Skeletal muscle satellite cell (primary cell): ENCODE measurements around the gene ANXA8L1.
"Not testable (repeated sequence)": the region's sequence is repeated elsewhere in the genome, so short reads cannot be mapped to it uniquely, and the experiment has no call there.

Source experiments
- H3K27me3 ChIP-seq: 2 replicates; pipeline ENCODE4 v1.7.0; 2013; ENCODE audit warnings: low read length; ENCODE audit not compliant: control insufficient read depth, insufficient read depth
- H3K36me3 ChIP-seq: 2 replicates; pipeline ENCODE4 v1.7.0; 2013; ENCODE audit warnings: mild to moderate bottlenecking, control low read depth, low read length; ENCODE audit not compliant: insufficient read depth
- H3K4me1 ChIP-seq: 2 replicates; pipeline ENCODE4 v1.7.0; 2013; ENCODE audit warnings: low read length; ENCODE audit not compliant: control insufficient read depth, insufficient read depth
- H3K4me2 ChIP-seq: 2 replicates; pipeline ENCODE4 v1.7.0; 2013; ENCODE audit warnings: mild to moderate bottlenecking, low read length
- H3K4me3 ChIP-seq: 2 replicates; pipeline ENCODE4 v1.7.0; 2013; ENCODE audit warnings: low read length
- H3K9ac ChIP-seq: 2 replicates; pipeline ENCODE4 v1.7.0; 2013; ENCODE audit warnings: mild to moderate bottlenecking, low read depth, low read length, moderate library complexity
- H3K9me3 ChIP-seq: replicated peaks from 2 replicates; pipeline ENCODE4 v1.7.0; 2013; ENCODE audit warnings: mild to moderate bottlenecking, control low read depth, low read length

The ANXA8L1 gene

GRCh38 chr10:46377022-46377421, 1.4 kb downstream of the ANXA8L1 start:
- H3K27me3 ChIP-seq, H3K4me2 ChIP-seq, H3K4me3 ChIP-seq, H3K9ac ChIP-seq, H3K4me1 ChIP-seq, H3K9me3 ChIP-seq, H3K36me3 ChIP-seq: not testable (repeated sequence)

- H3K4me3 ChIP-seq, H3K4me1 ChIP-seq, H3K27me3 ChIP-seq, H3K4me2 ChIP-seq, H3K36me3 ChIP-seq, H3K9me3 ChIP-seq, H3K9ac ChIP-seq: not testable (repeated sequence)
These were observed 2.1 kb downstream of the ANXA8L1 start for GRCh38 chr10:46377651-46378050.

- H3K9ac ChIP-seq, H3K9me3 ChIP-seq, H3K27me3 ChIP-seq, H3K36me3 ChIP-seq, H3K4me3 ChIP-seq, H3K4me2 ChIP-seq, H3K4me1 ChIP-seq: not testable (repeated sequence)
These were observed 2.5 kb downstream of the ANXA8L1 start for GRCh38 chr10:46378108-46378507.

GRCh38 chr10:46379233-46379848, 3.8 kb downstream of the ANXA8L1 start:
- H3K4me1 ChIP-seq, H3K9me3 ChIP-seq, H3K36me3 ChIP-seq, H3K4me2 ChIP-seq, H3K27me3 ChIP-seq, H3K4me3 ChIP-seq, H3K9ac ChIP-seq: not testable (repeated sequence)

- H3K9ac ChIP-seq, H3K36me3 ChIP-seq, H3K4me2 ChIP-seq, H3K9me3 ChIP-seq, H3K4me3 ChIP-seq, H3K4me1 ChIP-seq, H3K27me3 ChIP-seq: not testable (repeated sequence)
These were observed 10.3 kb downstream of the ANXA8L1 start for GRCh38 chr10:46385858-46386257.

GRCh38 chr10:46386694-46387093, 11.1 kb downstream of the ANXA8L1 start:
- H3K9me3 ChIP-seq, H3K4me3 ChIP-seq, H3K9ac ChIP-seq, H3K4me2 ChIP-seq, H3K27me3 ChIP-seq, H3K4me1 ChIP-seq, H3K36me3 ChIP-seq: not testable (repeated sequence)

GRCh38 chr10:46387309-46387902, 11.8 kb downstream of the ANXA8L1 start:
- H3K4me1 ChIP-seq, H3K9ac ChIP-seq, H3K4me2 ChIP-seq, H3K27me3 ChIP-seq, H3K36me3 ChIP-seq, H3K9me3 ChIP-seq, H3K4me3 ChIP-seq: not testable (repeated sequence)

GRCh38 chr10:46391422-46391821, 15.8 kb downstream of the ANXA8L1 start:
- not testable (repeated sequence) for H3K4me3 ChIP-seq, H3K27me3 ChIP-seq, H3K36me3 ChIP-seq, H3K4me1 ChIP-seq, H3K9ac ChIP-seq, H3K9me3 ChIP-seq, H3K4me2 ChIP-seq

GRCh38 chr10:46396441-46397279, 21.1 kb downstream of the ANXA8L1 start:
- not testable (repeated sequence) for H3K27me3 ChIP-seq, H3K9me3 ChIP-seq, H3K4me1 ChIP-seq, H3K4me2 ChIP-seq, H3K4me3 ChIP-seq, H3K9ac ChIP-seq, H3K36me3 ChIP-seq

- not testable (repeated sequence) for H3K9me3 ChIP-seq, H3K4me3 ChIP-seq, H3K9ac ChIP-seq, H3K4me1 ChIP-seq, H3K36me3 ChIP-seq, H3K27me3 ChIP-seq
- peak overlapping the region; percentile 59 for H3K4me2 ChIP-seq
These were observed 22.2 kb downstream of the ANXA8L1 start for GRCh38 chr10:46397767-46398166.

GRCh38 chr10:46398212-46398886, 22.8 kb downstream of the ANXA8L1 start:
- H3K9me3 ChIP-seq, H3K36me3 ChIP-seq, H3K4me1 ChIP-seq, H3K27me3 ChIP-seq, H3K9ac ChIP-seq: not testable (repeated sequence)
- H3K4me3 ChIP-seq, result peak overlapping the region; percentile 56
- peak overlapping the region; percentile 85 for H3K4me2 ChIP-seq
